Activated B cell treated with CpG ODN at 0.5 μM for 24 hours (primary cell): ENCODE measurements around the gene LRRFIP2. TPM values are rescaled to one million over a fixed set of nuclear protein-coding genes. Genes with fewer than 3 reads are reported as not detected.
A peak's percentile ranks its signal among the peaks of the same experiment; 100 is the strongest.

Experiments
- ATAC-seq: fragments of 200-7000 bp; cut with Tn5 transposase; one replicate; pipeline ENCODE4 v1.10.0; 2021; ENCODE audit warnings: low read depth, mild to moderate bottlenecking, moderate library complexity
- CTCF ChIA-PET: fragments of 350-600 bp; sonication (Branson Sonifier 250); formaldehyde crosslinking; loops from one replicate; lab custom pipeline; 2021; ENCODE audit warnings: antibody characterized with exemption; lab: Charles Lee
- POLR2A ChIA-PET: fragments of 350-600 bp; sonication (Branson Sonifier 250); formaldehyde crosslinking; loops from one replicate; lab custom pipeline; 2021; ENCODE audit warnings: antibody characterized with exemption; lab: Charles Lee
- DNase-seq: peaks from one replicate; pipeline ENCODE4 v3.0.0; 2022
- H3K27ac Mint-ChIP-seq: one replicate; pipeline ENCODE4 v1.8.0; 2020; ENCODE audit warnings: mixed read lengths
- H3K27me3 Mint-ChIP-seq: one replicate; pipeline ENCODE4 v1.8.0; 2021; ENCODE audit warnings: mixed read lengths
- H3K36me3 Mint-ChIP-seq: one replicate; pipeline ENCODE4 v1.8.0; 2021; ENCODE audit warnings: low read depth, mixed read lengths
- H3K4me1 Mint-ChIP-seq: one replicate; pipeline ENCODE4 v1.8.0; 2021; ENCODE audit warnings: mixed read lengths
- H3K4me3 Mint-ChIP-seq: one replicate; pipeline ENCODE4 v1.8.0; 2020; ENCODE audit warnings: mild to moderate bottlenecking, mixed read lengths
- H3K9me3 Mint-ChIP-seq: one replicate; pipeline ENCODE4 v1.8.0; 2020; ENCODE audit warnings: mixed read lengths
- CTCF ChIP-seq: fragments of 200-600 bp; IDR thresholded peaks from one replicate; pipeline ENCODE4 v1.8.0; 2022; ENCODE audit warnings: antibody characterized with exemption, mild to moderate bottlenecking
- intact Hi-C: fragments of 100-400 bp; cut with micrococcal nuclease; formaldehyde crosslinking; loops from one replicate; pipeline ENCODE4 v1.15.1; 2024
- total RNA-seq: library from RNA; stranded (reverse); gene quantifications from 2 replicates; pipeline ENCODE4 v1.2.3, GENCODE V29; 2022

Gene LRRFIP2
- total RNA-seq, 1 donor from 2014 or later, result 33.9 TPM

GRCh38 chr3:37139567-37140052 lies 34.8 kb downstream of the LRRFIP2 start:
- intact Hi-C loops, result no loop called here
- ATAC-seq, result no peak
- DNase-seq, result no peak
- Mint-ChIP-seq H3K4me1 (peaks cover 4% of the 10 kb centered on the region), H3K36me3 (peaks cover 18% of the 10 kb centered on the region), H3K27me3 (no peaks in the 10 kb centered on the region), H3K9me3 (no peaks in the 10 kb centered on the region), H3K27ac (no peak overlapping the region), H3K4me3 (no peak overlapping the region)
- no peak for TF ChIP-seq CTCF
- CTCF ChIA-PET, result no interaction called here
- POLR2A ChIA-PET, result no interaction called here

GRCh38 chr3:37138816-37139215 lies 35.6 kb downstream of the LRRFIP2 start:
- no peak for TF ChIP-seq CTCF
- H3K27me3 Mint-ChIP-seq, result no peaks in the 10 kb centered on the region
- ATAC-seq (no peak), DNase-seq (no peak)
- no peaks in the 10 kb centered on the region for H3K9me3 Mint-ChIP-seq
- no peak overlapping the region for H3K4me3 Mint-ChIP-seq
- no peak overlapping the region for H3K27ac Mint-ChIP-seq
- no peaks in the 10 kb centered on the region for H3K4me1 Mint-ChIP-seq
- CTCF ChIA-PET, result no interaction called here
- H3K36me3 Mint-ChIP-seq, result peaks cover 15% of the 10 kb centered on the region
- POLR2A ChIA-PET, result no interaction called here
- intact Hi-C loops, result no loop called here

GRCh38 chr3:37137516-37137915 lies 36.9 kb downstream of the LRRFIP2 start:
- H3K36me3 Mint-ChIP-seq, result peaks cover 3% of the 10 kb centered on the region
- ATAC-seq (no peak), DNase-seq (no peak)
- H3K27ac Mint-ChIP-seq, result peak overlapping the region; percentile 16
- H3K4me1 Mint-ChIP-seq, result no peaks in the 10 kb centered on the region
- no peak overlapping the region for H3K4me3 Mint-ChIP-seq
- no peaks in the 10 kb centered on the region for H3K9me3 Mint-ChIP-seq
- ChIA-PET CTCF (no interaction called here), POLR2A (no interaction called here)
- TF ChIP-seq CTCF, result no peak
- no peaks in the 10 kb centered on the region for H3K27me3 Mint-ChIP-seq
- intact Hi-C loops, result no loop called here

GRCh38 chr3:37136067-37136466 lies 38.3 kb downstream of the LRRFIP2 start:
- ATAC-seq, result no peak
- no peak overlapping the region for H3K27ac Mint-ChIP-seq
- CTCF ChIA-PET, result no interaction called here

GRCh38 chr3:37135561-37135960 lies 38.8 kb downstream of the LRRFIP2 start:
- ChIA-PET CTCF (no interaction called here), POLR2A (no interaction called here)
- Mint-ChIP-seq H3K27me3 (no peaks in the 10 kb centered on the region), H3K9me3 (no peaks in the 10 kb centered on the region), H3K4me1 (no peaks in the 10 kb centered on the region), H3K27ac (no peak overlapping the region), H3K36me3 (no peaks in the 10 kb centered on the region), H3K4me3 (no peak overlapping the region)
- intact Hi-C loops, result no loop called here
- ATAC-seq (no peak), DNase-seq (no peak)
- no peak for TF ChIP-seq CTCF

More at GRCh38 chr3:37136067-37136466, 38.3 kb downstream of the LRRFIP2 start:
- no peak for DNase-seq
- no peaks in the 10 kb centered on the region for H3K4me1 Mint-ChIP-seq
- POLR2A ChIA-PET, result no interaction called here
- H3K27me3 Mint-ChIP-seq, result no peaks in the 10 kb centered on the region
- no peaks in the 10 kb centered on the region for H3K36me3 Mint-ChIP-seq
- H3K9me3 Mint-ChIP-seq, result no peaks in the 10 kb centered on the region
- TF ChIP-seq CTCF, result no peak
- H3K4me3 Mint-ChIP-seq, result no peak overlapping the region
- intact Hi-C loops, result no loop called here
